NT2/D1 (cell line): Measurements from ENCODE around the gene ZBTB11.
"Not testable (repeated sequence)": the region's sequence is repeated elsewhere in the genome, so short reads cannot be mapped to it uniquely, and the experiment has no call there.

Source experiments
- DNase-seq: peaks from one replicate; pipeline ENCODE4 v3.0.0-alpha.2; 2011; ENCODE audit warnings: low read depth, low spot score
- H3K27me3 ChIP-seq: 2 replicates; pipeline ENCODE4 v1.6.0; 2011; ENCODE audit warnings: mild to moderate bottlenecking; ENCODE audit not compliant: insufficient read length, insufficient read depth
- H3K36me3 ChIP-seq: 2 replicates; pipeline ENCODE4 v1.6.1; 2011; ENCODE audit warnings: mild to moderate bottlenecking, low read length, mixed read lengths; ENCODE audit not compliant: insufficient read depth, insufficient read length
- H3K4me1 ChIP-seq: 2 replicates; pipeline ENCODE4 v1.5.1; 2011; ENCODE audit not compliant: insufficient read depth, insufficient read length
- H3K4me3 ChIP-seq: 2 replicates; pipeline ENCODE4 v1.5.1; 2011; ENCODE audit warnings: low read depth; ENCODE audit not compliant: insufficient read length
- H3K9ac ChIP-seq: 2 replicates; pipeline ENCODE4 v1.6.0; 2011; ENCODE audit warnings: low read depth; ENCODE audit not compliant: insufficient read length
- H3K9me3 ChIP-seq: 2 replicates; pipeline ENCODE4 v1.5.1; 2011; ENCODE audit warnings: mild to moderate bottlenecking, low read length; ENCODE audit not compliant: insufficient read depth
- SUZ12 ChIP-seq: IDR thresholded peaks from 2 replicates; pipeline ENCODE4 v1.6.1; 2011; ENCODE audit not compliant: insufficient read length, insufficient read depth; ENCODE audit errors: extremely low read depth
- YY1 ChIP-seq: IDR thresholded peaks from 2 replicates; pipeline ENCODE4 v1.6.1; 2011; ENCODE audit not compliant: insufficient read length, insufficient read depth
- ZNF274 ChIP-seq: IDR thresholded peaks from 2 replicates; pipeline ENCODE4 v1.6.1; 2011; ENCODE audit warnings: mild to moderate bottlenecking, low read depth, low read length

The ZBTB11 gene

DNA sequence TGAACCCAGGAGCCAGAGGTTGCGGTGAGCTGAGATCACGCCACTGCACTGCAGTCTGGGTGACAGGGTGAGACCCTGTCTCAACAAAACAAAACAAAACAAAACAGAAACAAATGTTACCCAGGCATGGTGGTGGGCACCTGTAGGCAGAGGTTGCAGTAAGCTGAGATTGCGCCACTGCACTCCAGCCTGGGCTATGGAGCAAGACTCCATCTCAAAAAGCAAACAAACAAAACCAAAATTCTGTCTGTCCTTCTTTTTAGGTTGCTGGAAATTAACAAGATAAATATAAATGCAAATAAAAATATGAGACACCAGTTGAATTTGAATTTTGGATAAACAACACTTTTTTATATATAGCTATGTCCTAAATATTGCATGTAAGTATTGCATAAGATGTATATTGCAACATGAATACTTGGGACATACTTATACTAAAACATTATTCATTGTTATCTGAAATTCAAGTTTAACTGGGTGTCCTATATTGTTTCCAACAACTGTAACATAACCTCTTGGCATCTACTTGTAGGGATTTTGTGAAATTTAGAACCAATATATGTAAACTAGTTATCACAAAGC lies 42.8 kb upstream of the ZBTB11 start:
- H3K9ac ChIP-seq, result no peak overlapping the region
- no peak for TF ChIP-seq ZNF274
- no peak for TF ChIP-seq YY1
- no peak for TF ChIP-seq SUZ12
- no peaks in the 10 kb centered on the region for H3K4me1 ChIP-seq
- DNase-seq, result no peak
- no peaks in the 10 kb centered on the region for H3K36me3 ChIP-seq
- no peaks in the 10 kb centered on the region for H3K27me3 ChIP-seq
- H3K9me3 ChIP-seq, result no peaks in the 10 kb centered on the region
- H3K4me3 ChIP-seq, result no peak overlapping the region

DNA sequence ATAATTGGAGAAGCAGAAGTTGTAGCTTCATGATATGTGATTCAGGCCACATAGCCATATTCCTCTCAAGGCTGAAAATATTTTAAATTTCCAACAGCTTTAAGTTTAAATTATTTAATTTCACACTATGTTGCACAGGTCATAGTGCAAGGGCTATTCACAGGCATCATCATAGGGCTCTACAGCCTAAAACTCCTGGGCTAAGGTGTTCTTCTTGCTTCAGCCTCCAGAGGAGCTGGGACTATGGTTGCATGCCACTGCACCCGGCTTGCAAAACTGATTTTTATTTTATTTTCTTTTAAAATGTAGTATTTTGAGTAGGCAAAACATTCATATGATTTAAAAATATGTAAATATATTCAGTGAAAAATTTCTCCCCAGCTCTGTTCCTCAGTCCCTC lies 41.5 kb upstream of the ZBTB11 start:
- H3K9me3 ChIP-seq, result no peaks in the 10 kb centered on the region
- H3K4me3 ChIP-seq, result no peak overlapping the region
- no peak overlapping the region for H3K9ac ChIP-seq
- no peaks in the 10 kb centered on the region for H3K36me3 ChIP-seq
- no peak for DNase-seq
- TF ChIP-seq SUZ12 (no peak), YY1 (no peak), ZNF274 (no peak)
- no peaks in the 10 kb centered on the region for H3K27me3 ChIP-seq
- H3K4me1 ChIP-seq, result no peaks in the 10 kb centered on the region

DNA sequence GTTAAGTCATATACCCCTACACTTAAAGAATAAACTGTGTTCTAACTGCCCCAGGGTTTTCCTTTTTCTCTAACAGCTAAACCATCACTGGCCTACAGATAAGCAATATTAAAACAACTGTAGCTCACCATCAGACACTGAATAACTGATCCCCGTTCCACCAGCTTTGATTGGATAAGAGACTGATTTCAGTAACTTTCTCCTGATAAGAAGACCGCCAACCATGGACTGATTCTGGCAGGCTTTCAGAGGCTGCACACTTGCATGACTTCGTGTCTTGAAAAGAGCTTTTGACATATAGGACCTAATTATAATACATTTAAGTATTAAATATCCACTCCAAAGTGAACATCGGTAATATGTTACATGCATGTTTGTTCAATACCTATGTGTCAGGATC lies 32.2 kb upstream of the ZBTB11 start:
- DNase-seq, result no peak
- Histone ChIP-seq H3K4me1 (no peaks in the 10 kb centered on the region), H3K4me3 (no peak overlapping the region), H3K36me3 (no peaks in the 10 kb centered on the region), H3K9ac (no peak overlapping the region), H3K27me3 (no peaks in the 10 kb centered on the region), H3K9me3 (peaks cover 7% of the 10 kb centered on the region; the same call in 1 of the 2 replicates)
- TF ChIP-seq YY1, result no peak
- TF ChIP-seq SUZ12, result no peak
- no peak for TF ChIP-seq ZNF274

DNA sequence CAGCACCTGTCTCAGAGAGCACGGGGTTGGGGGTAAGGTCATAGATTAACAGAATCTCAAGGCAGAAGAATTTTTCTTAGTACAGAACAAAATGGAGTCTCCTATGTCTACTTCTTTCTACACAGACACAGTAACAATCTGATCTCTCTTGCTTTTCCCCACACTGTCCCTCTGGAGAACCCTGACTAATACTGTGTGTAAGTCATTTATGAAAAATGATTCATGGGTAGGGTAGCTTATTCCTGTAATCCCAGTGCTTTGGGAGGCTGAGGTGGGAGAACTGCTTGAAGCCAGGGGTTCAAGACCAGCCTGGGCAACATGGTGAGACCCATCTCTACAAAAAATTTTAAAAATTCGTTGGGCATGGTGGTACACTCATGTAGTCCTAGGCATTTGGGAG lies 27.7 kb upstream of the ZBTB11 start:
- not testable (repeated sequence) for H3K4me1 ChIP-seq, H3K4me3 ChIP-seq, DNase-seq, H3K9me3 ChIP-seq, H3K27me3 ChIP-seq, H3K9ac ChIP-seq, H3K36me3 ChIP-seq

DNA sequence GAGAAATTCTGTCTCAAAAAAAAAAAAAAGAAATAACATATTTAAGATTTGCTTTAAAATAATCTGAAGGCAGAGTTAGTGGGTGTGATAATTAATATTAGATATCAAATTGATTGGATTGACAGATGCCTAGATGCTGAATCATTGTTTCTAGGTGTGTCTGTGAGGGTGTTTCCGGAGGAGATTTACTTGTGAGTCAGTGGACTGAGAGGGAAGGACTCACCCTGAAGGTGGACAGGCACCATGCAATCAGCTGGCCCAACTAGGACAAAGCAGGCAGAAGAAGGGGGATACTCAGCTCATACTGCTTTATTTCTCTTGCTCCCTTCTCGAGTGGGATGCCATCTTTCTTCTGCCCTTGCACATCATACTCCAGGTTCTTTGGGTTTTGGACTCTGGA lies 26.2 kb upstream of the ZBTB11 start:
- H3K4me1 ChIP-seq, result peaks cover 10% of the 10 kb centered on the region
- no peak for TF ChIP-seq ZNF274
- TF ChIP-seq SUZ12, result no peak
- TF ChIP-seq YY1, result no peak
- no peaks in the 10 kb centered on the region for H3K27me3 ChIP-seq
- no peak overlapping the region for H3K9ac ChIP-seq
- no peaks in the 10 kb centered on the region for H3K9me3 ChIP-seq
- H3K4me3 ChIP-seq, result no peak overlapping the region
- DNase-seq, result no peak
- H3K36me3 ChIP-seq, result no peaks in the 10 kb centered on the region

DNA sequence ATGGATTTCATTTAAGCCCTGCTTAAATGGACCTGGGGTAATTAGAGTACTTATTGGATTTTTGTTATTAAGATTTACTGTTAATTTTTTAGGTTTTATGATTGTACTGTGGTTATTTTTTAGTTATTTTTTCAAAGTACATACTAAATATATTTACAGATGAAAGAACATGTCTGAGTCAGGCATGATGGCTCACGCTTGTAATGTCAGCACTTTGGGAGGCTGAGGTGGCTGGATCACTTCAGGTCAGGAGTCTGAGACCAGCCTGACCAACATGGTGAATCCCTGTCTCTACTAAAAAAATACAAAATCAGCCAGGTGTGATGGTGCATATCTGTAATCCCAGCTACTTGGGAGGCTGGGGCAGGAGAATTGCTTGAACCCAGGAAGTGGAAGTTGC lies 25.8 kb upstream of the ZBTB11 start:
- Histone ChIP-seq H3K27me3 (no peaks in the 10 kb centered on the region), H3K36me3 (no peaks in the 10 kb centered on the region), H3K9me3 (no peaks in the 10 kb centered on the region), H3K4me1 (peaks cover 10% of the 10 kb centered on the region), H3K4me3 (no peak overlapping the region), H3K9ac (no peak overlapping the region)
- TF ChIP-seq SUZ12 (no peak), YY1 (no peak)
- no peak for DNase-seq

DNA sequence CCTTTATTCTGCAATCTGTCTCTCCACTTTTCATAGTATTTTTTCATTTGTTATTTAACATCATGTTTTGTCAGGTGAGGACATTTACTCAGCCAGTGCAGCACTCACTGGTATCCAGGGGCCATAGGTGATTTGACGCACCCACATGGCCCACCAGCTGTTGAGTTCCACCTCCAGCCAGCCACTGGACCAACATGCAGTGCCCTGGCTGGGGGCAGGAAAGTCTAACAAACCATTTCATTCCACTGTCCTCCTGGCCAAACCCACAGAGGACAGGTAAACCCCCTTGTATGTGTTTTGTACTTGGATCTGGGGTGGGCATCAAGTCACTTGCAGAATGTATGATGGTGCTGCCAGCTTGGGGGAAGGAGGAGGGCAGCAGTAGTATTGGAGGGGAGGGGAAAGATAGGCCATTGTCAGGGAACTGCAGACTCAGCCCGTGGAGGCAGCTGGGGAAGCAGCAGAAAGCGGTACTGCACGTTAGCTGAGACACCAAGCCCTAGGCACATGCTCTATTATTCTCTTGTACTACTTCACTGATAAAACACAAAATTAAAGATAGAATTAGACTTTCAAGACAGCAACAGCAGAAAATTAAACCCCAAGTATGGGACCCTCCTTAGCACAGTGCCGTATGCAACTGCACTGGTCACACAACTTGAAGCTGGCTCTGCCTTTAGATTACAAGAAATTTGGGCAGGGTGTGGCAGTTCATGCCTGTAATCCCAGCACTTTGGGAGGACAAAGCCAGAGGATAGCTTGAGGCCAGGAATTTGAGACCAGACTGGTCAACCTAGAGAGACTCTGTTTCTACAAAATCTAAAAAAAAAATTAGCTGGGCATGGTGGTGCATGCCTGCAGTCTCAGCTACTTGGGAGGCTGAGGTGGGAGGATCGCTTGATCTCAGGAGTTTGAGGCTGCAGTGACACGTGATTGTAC lies 25.0 kb upstream of the ZBTB11 start:
- TF ChIP-seq YY1 (no peak), ZNF274 (no peak), SUZ12 (no peak)
- H3K4me1 ChIP-seq, result peaks cover 10% of the 10 kb centered on the region
- H3K27me3 ChIP-seq, result no peaks in the 10 kb centered on the region
- H3K9ac ChIP-seq, result no peak overlapping the region
- DNase-seq, result no peak
- H3K4me3 ChIP-seq, result no peak overlapping the region
- H3K36me3 ChIP-seq, result no peaks in the 10 kb centered on the region
- H3K9me3 ChIP-seq, result no peaks in the 10 kb centered on the region

DNA sequence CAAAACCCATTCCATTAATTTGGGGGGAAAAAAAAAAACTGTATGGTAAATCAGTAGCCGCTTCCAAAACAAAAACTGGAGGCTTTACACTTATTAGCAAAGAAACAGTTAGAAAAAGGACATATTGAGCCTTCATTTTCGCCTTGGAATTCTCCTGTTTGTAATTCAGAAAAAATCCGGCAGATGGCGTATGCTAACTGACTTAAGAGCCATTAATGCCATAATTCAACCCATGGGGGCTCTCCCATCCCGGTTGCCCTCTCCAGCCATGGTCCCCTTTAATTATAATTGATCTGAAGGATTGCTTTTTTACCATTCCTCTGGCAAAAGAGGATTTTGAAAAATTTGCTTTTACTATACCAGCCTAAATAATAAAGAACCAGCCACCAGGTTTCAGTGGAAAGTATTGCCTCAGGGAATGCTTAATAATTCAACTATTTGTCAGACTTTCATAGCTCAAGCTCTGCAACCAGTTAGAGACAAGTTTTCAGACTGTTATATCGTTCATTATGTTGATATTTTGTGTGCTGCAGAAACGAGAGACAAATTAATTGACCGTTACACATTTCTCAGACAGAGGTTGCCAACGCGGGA lies 18.9 kb upstream of the ZBTB11 start:
- Histone ChIP-seq H3K36me3 (no peaks in the 10 kb centered on the region), H3K9ac (no peak overlapping the region), H3K27me3 (no peaks in the 10 kb centered on the region), H3K9me3 (no peaks in the 10 kb centered on the region), H3K4me1 (peaks cover 2% of the 10 kb centered on the region), H3K4me3 (no peak overlapping the region)
- no peak for DNase-seq
- TF ChIP-seq SUZ12 (no peak), YY1 (no peak), ZNF274 (no peak)

DNA sequence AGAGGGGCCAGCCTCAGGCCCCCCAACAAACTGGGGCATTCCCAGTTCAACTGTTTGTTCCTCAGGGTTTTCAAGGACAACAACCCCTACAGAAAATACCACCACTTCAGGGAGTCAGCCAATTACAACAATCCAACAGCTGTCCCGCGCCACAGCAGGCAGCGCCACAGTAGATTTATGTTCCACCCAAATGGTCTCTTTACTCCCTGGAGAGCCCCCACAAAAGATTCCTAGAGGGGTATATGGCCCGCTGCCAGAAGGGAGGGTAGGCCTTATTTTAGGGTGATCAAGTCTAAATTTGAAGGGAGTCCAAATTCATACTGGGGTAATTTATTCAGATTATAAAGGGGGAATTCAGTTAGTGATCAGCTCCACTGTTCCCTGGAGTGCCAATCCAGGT lies 17.9 kb upstream of the ZBTB11 start:
- H3K27me3 ChIP-seq, DNase-seq, H3K36me3 ChIP-seq, H3K9ac ChIP-seq, H3K4me3 ChIP-seq, H3K9me3 ChIP-seq, H3K4me1 ChIP-seq: not testable (repeated sequence)

DNA sequence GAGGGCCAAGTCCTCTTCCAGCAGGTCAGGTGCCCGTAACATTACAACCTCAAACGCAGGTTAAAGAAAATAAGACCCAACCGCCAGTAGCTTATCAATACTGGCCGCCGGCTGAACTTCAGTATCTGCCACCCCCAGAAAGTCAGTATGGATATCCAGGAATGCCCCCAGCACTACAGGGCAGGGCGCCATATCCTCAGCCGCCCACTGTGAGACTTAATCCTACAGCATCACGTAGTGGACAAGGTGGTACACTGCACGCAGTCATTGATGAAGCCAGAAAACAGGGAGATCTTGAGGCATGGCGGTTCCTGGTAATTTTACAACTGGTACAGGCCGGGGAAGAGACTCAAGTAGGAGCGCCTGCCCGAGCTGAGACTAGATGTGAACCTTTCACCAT lies 16.6 kb upstream of the ZBTB11 start:
- H3K4me3 ChIP-seq, H3K27me3 ChIP-seq, DNase-seq, H3K4me1 ChIP-seq, H3K9me3 ChIP-seq, H3K36me3 ChIP-seq, H3K9ac ChIP-seq: not testable (repeated sequence)
